Measurements from ENCODE around the gene MTSS2.
"Not testable (repeated sequence)": the region's sequence is repeated elsewhere in the genome, so short reads cannot be mapped to it uniquely, and the experiment has no call there.

Gene MTSS2

GRCh38 chr16:70650216-70650615 lies 35.6 kb downstream of the MTSS2 start:
- no peak for DNase-seq

- no peak for DNase-seq
Observed at GRCh38 chr16:70649300-70649699, 36.6 kb downstream of the MTSS2 start.

- no peak for DNase-seq
Observed at GRCh38 chr16:70648606-70649005, 37.2 kb downstream of the MTSS2 start.

- no peak for DNase-seq
Observed at GRCh38 chr16:70647441-70648359, 38.2 kb downstream of the MTSS2 start.

GRCh38 chr16:70646260-70647241 lies 39.3 kb downstream of the MTSS2 start, which contains the start of gene IL34:
IL34 (plus strand) TSS chr16:70646559; CDS start chr16:70646948, 389 bp downstream.
- DNase-seq: no peak

- no peak for DNase-seq
Observed at GRCh38 chr16:70644763-70645597, 40.9 kb downstream of the MTSS2 start.

- DNase-seq: not testable (repeated sequence)
Observed at GRCh38 chr16:70643264-70643663, 42.6 kb downstream of the MTSS2 start.

- DNase-seq: no peak
Observed at GRCh38 chr16:70642633-70643032, 43.2 kb downstream of the MTSS2 start.

GRCh38 chr16:70638814-70639792 lies 46.8 kb downstream of the MTSS2 start:
- no peak for DNase-seq
